ENCODE results near the gene RSPH10B2.

- TF ChIP-seq FOXM1 (IDR thresholded peaks at IDR 0.05; ENCODE audit: borderline replicate concordance), result no peak
- no peak for TF ChIP-seq ARNT (IDR thresholded peaks at IDR 0.05)
- no peak for TF ChIP-seq FOXK2 (IDR thresholded peaks at IDR 0.05)
- TF ChIP-seq SP1 (IDR thresholded peaks at IDR 0.05), result no peak
- TF ChIP-seq TARDBP (IDR thresholded peaks at IDR 0.05), result no peak
- no peak for TF ChIP-seq BHLHE40 (IDR thresholded peaks at IDR 0.05; ENCODE audit: borderline replicate concordance)
- no peak for TF ChIP-seq ELF4 (IDR thresholded peaks at IDR 0.05)
- no peak for TF ChIP-seq NFRKB (IDR thresholded peaks at IDR 0.05)
- no peak for TF ChIP-seq HDGF (IDR thresholded peaks at IDR 0.05; ENCODE audit: borderline replicate concordance)
- no peak for TF ChIP-seq SUZ12 (IDR thresholded peaks at IDR 0.05)
- no peak for TF ChIP-seq LEF1 (IDR thresholded peaks at IDR 0.05; ENCODE audit: borderline replicate concordance)
- no peak for TF ChIP-seq FOXA1 (IDR thresholded peaks at IDR 0.05)
Observed at GRCh38 chr7:6706666-6707407, 47.1 kb upstream of the RSPH10B2 start, which contains the start of gene ZNF12.

Data from HEK293T (cell line).